Dermis blood vessel endothelial cell (primary cell): ENCODE data around the gene EIPR1. TPM values are rescaled to one million over a fixed set of nuclear protein-coding genes. Genes with fewer than 3 reads are reported as not detected.
A peak's percentile ranks its signal among the peaks of the same experiment; 100 is the strongest.

Experiments used
- DNase-seq: peaks from one replicate; pipeline ENCODE4 v3.0.0; 2010
- total RNA-seq: library from RNA; depleted of rRNA; stranded (reverse); fragments of >200 nt; gene quantifications from 2 replicates; pipeline ENCODE4 v1.2.3, GENCODE V29; 2014

The EIPR1 gene
- total RNA-seq, 1 donor from 2014 or later, result 39.3 TPM

GRCh38 chr2:3244486-3244885 lies 133.1 kb downstream of the EIPR1 start:
- DNase-seq, result no peak

GRCh38 chr2:3243804-3244203 lies 133.8 kb downstream of the EIPR1 start:
- no peak for DNase-seq

- DNase-seq, result peak; percentile 10
These were observed 134.8 kb downstream of the EIPR1 start for GRCh38 chr2:3242747-3243369.

GRCh38 chr2:3241971-3242746 lies 135.5 kb downstream of the EIPR1 start:
- DNase-seq, result no peak

- no peak for DNase-seq
These were observed 138.4 kb downstream of the EIPR1 start for GRCh38 chr2:3238951-3239841.

- DNase-seq, result no peak
These were observed 141.1 kb downstream of the EIPR1 start for GRCh38 chr2:3236300-3237045.

GRCh38 chr2:3233877-3234276 lies 143.7 kb downstream of the EIPR1 start:
- no peak for DNase-seq

GRCh38 chr2:3229221-3229620 lies 148.4 kb downstream of the EIPR1 start:
- no peak for DNase-seq

GRCh38 chr2:3224681-3225080 lies 152.9 kb downstream of the EIPR1 start:
- no peak for DNase-seq

GRCh38 chr2:3223080-3223923 lies 154.3 kb downstream of the EIPR1 start:
- peak; percentile 53 for DNase-seq

GRCh38 chr2:3222636-3223035 lies 155.0 kb downstream of the EIPR1 start:
- DNase-seq, result no peak

- DNase-seq, result no peak
These were observed 158.1 kb downstream of the EIPR1 start for GRCh38 chr2:3219536-3219935.

GRCh38 chr2:3217646-3218045 lies 160.0 kb downstream of the EIPR1 start:
- DNase-seq, result no peak

GRCh38 chr2:3216841-3217495 lies 160.7 kb downstream of the EIPR1 start:
- DNase-seq, result no peak

- peak; percentile 10 for DNase-seq
These were observed 162.7 kb downstream of the EIPR1 start for GRCh38 chr2:3214806-3215404.

GRCh38 chr2:3214065-3214464 lies 163.6 kb downstream of the EIPR1 start:
- no peak for DNase-seq

- no peak for DNase-seq
These were observed 164.6 kb downstream of the EIPR1 start for GRCh38 chr2:3212984-3213383.

- DNase-seq, result no peak
These were observed 165.6 kb downstream of the EIPR1 start for GRCh38 chr2:3212061-3212362.

- DNase-seq, result no peak
These were observed 166.2 kb downstream of the EIPR1 start for GRCh38 chr2:3211256-3212060.

- no peak for DNase-seq
These were observed 167.4 kb downstream of the EIPR1 start for GRCh38 chr2:3210257-3210656.
